Activated CD8-positive, alpha-beta memory T cell treated with anti-CD3 and anti-CD28 coated beads, Interleukin-2, amount 10 ng/mL, durations not matched to agents 7 days and 5 days (primary cell): ENCODE results near the gene FCER1G. TPM values are rescaled to one million over a fixed set of nuclear protein-coding genes. Genes with fewer than 3 reads are reported as not detected.
A peak's percentile ranks its signal among the peaks of the same experiment; 100 is the strongest.
"Not testable (repeated sequence)": the region's sequence is repeated elsewhere in the genome, so short reads cannot be mapped to it uniquely, and the experiment has no call there.

Source experiments
- ATAC-seq: fragments of 150-1000 bp; cut with Tn5 transposase; one replicate; pipeline ENCODE4 v1.10.0; 2021; ENCODE audit warnings: moderate library complexity
- CTCF ChIA-PET: fragments of 350-600 bp; sonication (Branson Sonifier 250); formaldehyde crosslinking; loops from one replicate; lab custom pipeline; 2021; ENCODE audit warnings: antibody characterized with exemption; lab: Charles Lee
- DNase-seq: peaks from one replicate; pipeline ENCODE4 v3.0.0-alpha.2; 2020
- H3K27ac Mint-ChIP-seq: one replicate; pipeline ENCODE4 v1.8.0; 2021; ENCODE audit warnings: mild to moderate bottlenecking, mixed read lengths
- H3K27me3 Mint-ChIP-seq: one replicate; pipeline ENCODE4 v1.8.0; 2021; ENCODE audit warnings: mixed read lengths
- H3K36me3 Mint-ChIP-seq: one replicate; pipeline ENCODE4 v1.8.0; 2021; ENCODE audit warnings: mild to moderate bottlenecking, mixed read lengths
- H3K4me1 Mint-ChIP-seq: one replicate; pipeline ENCODE4 v1.8.0; 2021; ENCODE audit warnings: mixed read lengths
- H3K4me3 Mint-ChIP-seq: one replicate; pipeline ENCODE4 v1.8.0; 2021; ENCODE audit warnings: mild to moderate bottlenecking, moderate library complexity, mixed read lengths
- H3K9me3 Mint-ChIP-seq: one replicate; pipeline ENCODE4 v1.8.0; 2022; ENCODE audit warnings: low read depth, mixed read lengths
- total RNA-seq, 2 experiments: library from RNA; stranded (reverse); gene quantifications; one replicate each; pipeline ENCODE4 v1.2.3, GENCODE V29; 2021

FCER1G gene
- total RNA-seq, 2 experiments from 2014 or later: 1.1 to 5.8 TPM

DNA sequence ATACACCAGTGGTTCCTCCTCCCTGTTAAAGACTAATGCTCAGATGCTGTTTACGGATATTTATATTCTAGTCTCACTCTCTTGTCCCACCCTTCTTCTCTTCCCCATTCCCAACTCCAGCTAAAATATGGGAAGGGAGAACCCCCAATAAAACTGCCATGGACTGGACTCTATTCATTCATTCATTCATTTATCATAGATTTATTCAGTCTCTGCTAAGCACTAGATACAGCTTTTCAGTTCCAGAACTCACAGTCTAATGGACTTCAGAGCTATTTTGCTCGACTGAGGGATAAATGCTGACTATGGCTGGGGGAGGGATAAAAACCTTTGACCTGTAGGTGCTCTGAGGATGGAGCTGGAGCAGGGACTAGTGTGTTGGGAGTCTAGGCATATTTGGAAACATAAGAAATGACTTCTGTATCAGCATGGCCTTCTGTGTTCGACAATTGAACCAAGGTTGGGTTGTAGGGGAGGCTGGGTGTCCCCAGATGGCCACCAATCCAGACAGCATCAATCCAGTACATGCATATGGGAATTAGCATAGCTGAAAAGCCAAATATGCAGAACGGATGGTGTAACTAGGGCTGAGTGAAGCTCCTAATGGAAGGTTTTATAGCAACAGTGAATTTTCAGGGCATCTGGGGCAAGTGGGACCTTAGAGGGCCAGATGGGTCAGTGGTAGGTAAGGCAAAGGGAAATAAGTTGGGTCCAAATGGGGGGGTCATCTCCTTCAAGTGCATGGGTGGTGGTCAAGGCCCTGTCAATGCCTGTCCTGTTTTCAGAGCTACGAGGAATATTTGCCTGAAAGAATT, 4.2 kb downstream of the FCER1G start:
- Mint-ChIP-seq H3K27ac (no peak overlapping the region), H3K27me3 (no peaks in the 10 kb centered on the region), H3K4me3 (no peak overlapping the region), H3K36me3 (peaks cover 7% of the 10 kb centered on the region), H3K4me1 (peaks cover 32% of the 10 kb centered on the region), H3K9me3 (no peaks in the 10 kb centered on the region)
- no peak for DNase-seq
- no peak for ATAC-seq
- CTCF ChIA-PET: interaction anchor here (0.8 to 10.9 kb wide), 7 partner anchors 9 to 162 kb away, joined by 3 to 110 read pairs (median 10); partner anchors contain the start of gene NDUFS2

DNA sequence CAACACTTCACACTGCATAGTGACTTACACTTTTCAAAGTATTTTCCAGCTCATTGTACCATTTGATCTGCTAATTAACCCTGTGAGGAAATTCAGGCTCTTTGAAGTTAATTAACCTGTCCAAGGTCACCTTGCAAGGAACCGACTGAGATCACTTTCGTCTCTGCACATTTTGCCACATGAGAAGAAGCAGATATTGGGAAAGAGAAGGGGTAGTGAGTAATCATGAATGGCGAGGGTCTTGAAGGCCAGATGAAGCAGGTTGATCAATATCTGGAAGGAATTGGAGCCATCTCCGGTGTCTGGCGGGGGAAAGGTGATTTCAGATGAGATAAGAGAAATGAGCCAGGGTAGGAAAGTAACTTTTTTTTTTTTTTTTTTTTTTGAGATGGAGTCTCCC, 4.9 kb downstream of the FCER1G start:
- no peak for DNase-seq

DNA sequence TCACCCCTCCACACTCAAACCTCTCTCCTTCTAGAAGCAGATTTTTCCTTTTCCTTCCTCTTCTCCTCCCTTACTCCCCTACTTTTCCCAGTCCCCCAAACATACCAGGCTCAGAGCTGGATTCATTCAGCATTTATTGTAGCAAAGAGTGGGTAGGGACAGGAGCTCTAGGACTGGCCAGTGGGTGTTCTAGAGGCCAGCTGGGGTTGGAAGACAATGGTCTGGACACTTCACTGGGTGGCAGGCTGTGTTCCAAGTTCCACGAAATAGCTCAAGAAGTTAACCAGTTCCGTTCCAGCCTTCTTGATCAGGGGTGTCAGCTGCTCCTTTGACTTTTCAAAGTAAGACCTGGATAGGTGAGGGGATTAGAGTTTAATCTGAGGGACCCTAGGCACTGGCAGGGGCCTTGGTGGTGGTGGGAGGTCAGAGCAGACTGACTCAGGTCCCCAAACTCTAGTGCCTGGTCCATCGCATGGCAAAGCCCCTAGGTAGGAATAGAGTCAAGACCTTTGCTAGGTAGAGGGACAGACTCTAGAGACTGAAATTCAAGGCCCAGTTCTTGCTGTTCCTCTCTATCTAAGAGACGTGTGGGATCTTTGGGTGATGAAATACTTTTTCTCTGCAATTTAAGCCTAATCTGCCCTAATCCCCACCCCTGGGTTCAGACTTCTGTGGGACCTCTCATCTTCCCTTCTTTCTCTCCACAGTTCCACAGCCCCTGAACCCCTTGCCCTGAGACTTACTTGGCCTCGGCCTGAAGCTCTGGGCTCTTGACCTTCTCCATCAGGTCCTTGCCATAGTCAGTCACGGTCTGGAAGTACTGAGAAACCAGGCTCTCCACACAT, 7.3 kb downstream of the FCER1G start:
- Mint-ChIP-seq H3K27ac (no peak overlapping the region), H3K36me3 (no peaks in the 10 kb centered on the region), H3K4me1 (peaks cover 32% of the 10 kb centered on the region), H3K27me3 (no peaks in the 10 kb centered on the region), H3K4me3 (no peak overlapping the region), H3K9me3 (no peaks in the 10 kb centered on the region)
- CTCF ChIA-PET: interaction anchor here (0.6 to 11.7 kb wide), 6 partner anchors 12 to 163 kb away, joined by 3 to 215 read pairs (median 4); no protein-coding TSS in a partner anchor
- no peak for ATAC-seq
- DNase-seq: no peak

More for the DNA sequence above, 4.9 kb downstream of the FCER1G start:
- H3K4me1 Mint-ChIP-seq: peaks cover 29% of the 10 kb centered on the region
- H3K27me3 Mint-ChIP-seq: no peaks in the 10 kb centered on the region
- CTCF ChIA-PET: interaction anchor here (1.0 to 10.9 kb wide), 6 partner anchors 9 to 86 kb away, joined by 3 to 110 read pairs (median 11); partner anchors contain the start of gene NDUFS2
- H3K27ac Mint-ChIP-seq: no peak overlapping the region
- H3K4me3 Mint-ChIP-seq: no peak overlapping the region
- H3K9me3 Mint-ChIP-seq: no peaks in the 10 kb centered on the region
- no peak for ATAC-seq
- H3K36me3 Mint-ChIP-seq: peaks cover 3% of the 10 kb centered on the region

DNA sequence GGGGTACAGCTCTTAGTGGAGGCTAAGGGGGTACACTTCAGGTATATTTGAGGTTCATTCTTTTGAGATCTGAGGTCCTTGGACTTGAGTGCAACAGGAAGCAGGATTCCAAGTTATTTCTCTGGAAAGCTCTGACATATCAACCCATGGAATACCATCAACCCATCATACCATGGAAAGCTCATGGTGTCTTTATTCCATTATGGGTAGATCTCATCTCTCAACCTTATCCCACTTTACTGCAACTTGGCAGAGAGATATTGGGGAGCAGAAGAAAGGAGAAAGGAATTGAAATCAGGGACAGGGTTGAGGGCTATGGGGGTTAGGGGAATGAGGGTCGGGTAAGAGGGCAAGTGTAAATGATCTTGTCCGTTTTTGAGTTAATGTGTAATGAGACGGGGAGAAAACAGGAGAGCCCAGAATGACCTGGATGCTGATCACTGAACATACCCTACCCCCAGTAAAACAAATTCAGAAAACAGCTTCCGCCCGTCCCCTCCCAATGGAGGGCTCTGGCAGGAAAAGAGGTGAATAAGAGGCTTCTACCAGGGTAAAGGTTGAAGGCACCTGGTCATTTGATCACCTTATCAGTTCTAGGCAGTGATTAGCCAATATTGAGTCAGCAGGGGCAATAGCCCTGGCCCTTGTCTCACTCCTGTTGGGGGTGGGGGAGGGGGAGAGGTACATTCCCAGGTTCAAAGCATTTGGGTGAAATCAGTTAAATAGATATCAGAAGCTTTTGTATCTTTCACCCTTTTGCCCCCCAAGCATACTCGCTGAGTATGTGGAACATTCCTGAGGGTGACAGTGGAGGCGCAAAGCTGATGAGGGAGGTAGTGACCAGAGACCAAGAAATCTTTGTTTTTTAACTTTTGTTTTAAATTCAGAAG, 9.0 kb downstream of the FCER1G start:
- ATAC-seq: no peak
- Mint-ChIP-seq H3K4me1 (peaks cover 32% of the 10 kb centered on the region), H3K4me3 (no peak overlapping the region), H3K27me3 (no peaks in the 10 kb centered on the region), H3K27ac (no peak overlapping the region), H3K9me3 (no peaks in the 10 kb centered on the region), H3K36me3 (peaks cover 1% of the 10 kb centered on the region)
- CTCF ChIA-PET: interaction anchor here (1.0 to 11.7 kb wide), 8 partner anchors 13 to 161 kb away, joined by 3 to 215 read pairs (median 50); partner anchors contain the start of genes CFAP126, NDUFS2 and PPOX
- DNase-seq: no peak

DNA sequence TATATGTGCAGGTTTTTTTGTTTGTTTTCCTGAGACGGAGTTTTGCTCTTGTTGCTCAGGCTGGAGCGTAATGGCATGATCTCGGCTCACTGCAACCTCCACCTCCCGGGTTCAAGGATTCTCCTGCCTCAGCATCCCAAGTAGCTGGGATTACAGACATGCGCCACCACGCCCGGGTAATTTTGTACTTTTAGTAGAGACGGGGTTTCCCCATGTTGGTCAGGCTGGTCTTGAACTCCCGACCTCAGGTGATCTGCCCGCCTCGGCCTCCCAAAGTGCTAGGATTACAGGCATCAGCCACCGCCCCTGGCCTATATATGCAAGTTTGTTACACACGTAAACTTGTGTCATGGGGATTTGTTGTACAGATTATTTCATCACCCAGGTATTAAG, 9.6 kb downstream of the FCER1G start:
- not testable (repeated sequence) for H3K4me3 Mint-ChIP-seq, H3K9me3 Mint-ChIP-seq, DNase-seq, H3K36me3 Mint-ChIP-seq, ATAC-seq, H3K27me3 Mint-ChIP-seq, H3K27ac Mint-ChIP-seq
- peaks cover 32% of the 10 kb centered on the region for H3K4me1 Mint-ChIP-seq
- CTCF ChIA-PET: interaction anchor here (0.6 to 11.7 kb wide), 12 partner anchors 8 to 160 kb away, joined by 4 to 215 read pairs (median 24); partner anchors contain the start of genes CFAP126, FCER1G, NDUFS2 and PPOX

DNA sequence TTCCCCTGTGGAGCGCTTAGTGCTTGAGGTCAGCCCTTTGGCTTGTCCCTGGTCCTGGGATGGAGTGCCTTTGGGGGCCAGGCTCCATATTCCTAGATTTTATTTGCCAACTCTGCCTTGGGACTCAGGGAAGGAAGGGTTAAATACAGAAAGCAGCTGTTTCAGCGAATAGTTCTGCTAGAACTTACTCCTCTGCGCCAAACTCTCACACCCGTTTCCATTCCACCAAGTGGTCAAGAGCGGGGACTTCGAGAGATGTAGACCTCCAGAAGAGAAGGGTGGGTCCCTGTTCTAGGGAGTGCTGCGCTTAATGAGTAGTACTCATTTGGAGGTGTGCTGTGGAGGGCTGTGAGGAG, 10.1 kb downstream of the FCER1G start:
- H3K4me3 Mint-ChIP-seq: peak overlapping the region; percentile 95
- H3K4me1 Mint-ChIP-seq: peaks cover 32% of the 10 kb centered on the region
- peak overlapping the region; percentile 93 for H3K27ac Mint-ChIP-seq
- ATAC-seq (no peak), DNase-seq (no peak)
- H3K27me3 Mint-ChIP-seq: no peaks in the 10 kb centered on the region
- CTCF ChIA-PET: interaction anchor here (0.6 to 11.7 kb wide), 37 partner anchors 9 to 514 kb away, joined by 3 to 215 read pairs (median 6); partner anchors contain the start of genes ADAMTS4, B4GALT3, CFAP126 and FCER1G
- H3K36me3 Mint-ChIP-seq: peaks cover 2% of the 10 kb centered on the region
- H3K9me3 Mint-ChIP-seq: no peaks in the 10 kb centered on the region

DNA sequence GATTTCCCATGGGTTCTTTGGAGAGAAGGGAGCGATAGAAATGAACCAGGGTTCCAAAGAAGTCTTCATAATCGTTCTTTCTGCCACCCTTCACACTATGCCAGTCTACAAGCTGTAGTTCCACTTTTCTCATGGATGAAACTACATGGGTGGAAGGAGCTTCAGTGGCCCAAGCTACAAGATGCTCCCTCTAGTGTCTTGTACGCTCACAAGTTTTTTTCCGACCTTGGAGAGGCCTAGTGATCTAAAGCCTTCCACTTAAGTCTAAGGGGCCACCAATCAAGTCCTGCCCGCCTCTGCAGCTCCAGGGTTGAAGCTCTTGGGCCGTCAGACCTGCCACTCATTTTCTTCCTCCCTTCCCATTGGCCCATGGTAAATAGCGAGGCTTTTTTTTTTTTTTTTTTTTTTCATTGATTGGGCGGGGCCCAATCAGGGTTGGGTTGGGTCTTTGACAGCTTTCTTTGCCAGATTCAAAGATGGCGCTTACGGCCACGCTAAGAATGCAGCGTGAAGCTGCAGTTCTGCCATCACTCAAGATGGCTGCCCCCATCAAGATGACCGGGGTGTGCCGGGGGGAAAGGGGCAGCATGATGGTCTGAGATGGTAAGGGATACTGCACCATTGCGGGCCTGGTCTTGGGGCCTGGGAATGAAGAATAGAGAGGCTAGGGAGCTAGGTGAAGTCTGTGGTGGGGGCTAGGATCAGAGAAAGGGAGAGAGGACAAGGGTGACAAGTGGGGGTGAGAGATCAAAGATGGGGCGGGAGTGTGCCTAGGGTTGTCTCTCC, 10.6 kb downstream of the FCER1G start, which contains the start of gene TOMM40L:
Gene TOMM40L, plus strand, starts transcription at position 527 of the 786 bp plus-strand sequence. CDS start 430 bp downstream, outside the sequence.
- no peaks in the 10 kb centered on the region for H3K9me3 Mint-ChIP-seq
- CTCF ChIA-PET: interaction anchor here (0.6 to 11.7 kb wide), 38 partner anchors 8 to 514 kb away, joined by 3 to 215 read pairs (median 6); partner anchors contain the start of genes ADAMTS4, B4GALT3, CFAP126 and FCER1G
- peak; percentile 98 for ATAC-seq
- peaks cover 3% of the 10 kb centered on the region for H3K36me3 Mint-ChIP-seq
- H3K4me3 Mint-ChIP-seq: peak within 1 kb of the TSS; percentile 95
- no peaks in the 10 kb centered on the region for H3K27me3 Mint-ChIP-seq
- peak; percentile 97 for DNase-seq
- H3K27ac Mint-ChIP-seq: peak within 1 kb of the TSS; percentile 93
- H3K4me1 Mint-ChIP-seq: peaks cover 32% of the 10 kb centered on the region

DNA sequence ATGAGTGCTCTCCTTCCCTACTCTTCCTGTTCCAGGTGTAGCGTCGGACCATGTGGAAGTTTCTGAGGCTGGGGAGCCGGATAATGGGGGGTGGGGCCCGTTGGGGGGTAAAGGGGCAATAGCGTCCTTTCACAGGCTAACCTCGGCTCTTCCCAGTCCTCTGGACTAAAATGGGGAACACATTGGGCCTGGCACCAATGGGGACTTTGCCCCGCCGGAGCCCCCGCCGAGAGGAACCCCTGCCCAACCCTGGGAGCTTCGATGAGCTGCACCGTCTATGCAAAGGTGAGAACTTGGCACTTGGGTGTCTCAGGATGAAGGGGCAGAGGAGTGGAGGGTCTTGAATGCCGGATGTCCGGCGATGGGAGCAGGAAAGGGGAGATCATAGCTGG, 11.2 kb downstream of the FCER1G start:
- peaks cover 3% of the 10 kb centered on the region for H3K36me3 Mint-ChIP-seq
- DNase-seq: peak; percentile 49
- no peak for ATAC-seq
- H3K27ac Mint-ChIP-seq: peak overlapping the region; percentile 93
- CTCF ChIA-PET: interaction anchor here (0.6 to 11.7 kb wide), 31 partner anchors 10 to 513 kb away, joined by 3 to 215 read pairs (median 9); partner anchors contain the start of genes ADAMTS4, B4GALT3, CFAP126 and FCER1G
- H3K27me3 Mint-ChIP-seq: no peaks in the 10 kb centered on the region
- peaks cover 33% of the 10 kb centered on the region for H3K4me1 Mint-ChIP-seq
- no peaks in the 10 kb centered on the region for H3K9me3 Mint-ChIP-seq
- peak overlapping the region; percentile 95 for H3K4me3 Mint-ChIP-seq

DNA sequence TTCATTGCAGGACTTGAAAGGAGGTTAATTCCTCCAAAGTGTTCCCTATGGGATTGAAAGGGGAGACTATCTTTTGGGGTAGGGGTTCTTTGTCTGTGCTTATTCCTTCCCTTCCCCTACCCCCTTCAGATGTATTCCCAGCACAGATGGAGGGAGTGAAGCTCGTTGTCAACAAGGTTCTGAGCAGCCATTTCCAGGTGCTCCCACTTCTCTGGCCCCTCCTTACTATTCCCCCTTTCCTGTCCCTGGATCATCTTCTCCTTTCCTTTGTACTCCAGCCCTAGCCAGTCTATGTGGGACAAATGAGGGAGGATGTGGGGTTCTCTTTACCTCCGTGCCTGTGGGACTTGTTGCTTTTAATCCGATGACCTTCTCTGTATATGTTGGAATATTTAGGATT, 11.7 kb downstream of the FCER1G start:
- peaks cover 3% of the 10 kb centered on the region for H3K36me3 Mint-ChIP-seq
- CTCF ChIA-PET: interaction anchor here (0.8 to 11.7 kb wide), 17 partner anchors 10 to 174 kb away, joined by 3 to 215 read pairs (median 20); partner anchors contain the start of genes ADAMTS4, CFAP126, FCER1G and NDUFS2
- ATAC-seq (no peak), DNase-seq (no peak)
- no peaks in the 10 kb centered on the region for H3K9me3 Mint-ChIP-seq
- peak overlapping the region; percentile 95 for H3K4me3 Mint-ChIP-seq
- H3K27me3 Mint-ChIP-seq: no peaks in the 10 kb centered on the region
- H3K4me1 Mint-ChIP-seq: peaks cover 32% of the 10 kb centered on the region
- peak overlapping the region; percentile 93 for H3K27ac Mint-ChIP-seq

DNA sequence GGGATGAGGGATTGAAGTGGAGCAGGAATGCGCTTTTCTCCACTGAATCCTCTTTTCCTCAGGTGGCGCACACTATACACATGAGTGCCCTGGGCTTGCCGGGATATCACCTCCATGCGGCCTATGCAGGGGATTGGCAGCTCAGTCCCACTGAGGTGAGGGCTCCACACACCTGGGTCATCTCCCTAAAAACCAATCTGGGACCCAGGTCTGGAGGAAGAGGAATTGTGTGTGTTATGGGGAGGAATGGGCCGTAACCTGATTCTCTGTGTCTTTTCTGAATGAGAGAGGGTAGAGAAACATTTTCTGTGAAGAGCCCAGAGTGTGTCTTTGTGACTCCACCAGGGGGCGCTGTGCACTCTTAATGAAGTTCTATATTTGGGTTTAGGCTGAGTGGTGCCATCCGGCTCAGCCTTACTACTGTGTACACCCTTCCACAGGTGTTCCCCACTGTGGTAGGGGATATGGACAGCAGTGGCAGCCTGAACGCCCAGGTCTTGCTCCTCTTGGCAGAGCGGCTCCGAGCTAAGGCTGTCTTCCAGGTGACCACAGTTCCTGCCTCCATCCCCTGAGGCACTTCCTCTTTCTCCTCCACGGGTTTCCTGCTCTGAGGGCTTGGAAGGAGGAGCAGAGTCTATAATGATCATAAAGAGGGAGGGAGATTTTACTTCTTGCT, 12.2 kb downstream of the FCER1G start:
- Mint-ChIP-seq H3K9me3 (no peaks in the 10 kb centered on the region), H3K4me3 (peak overlapping the region; percentile 95), H3K27ac (peak overlapping the region; percentile 93), H3K27me3 (no peaks in the 10 kb centered on the region), H3K36me3 (peaks cover 3% of the 10 kb centered on the region), H3K4me1 (peaks cover 30% of the 10 kb centered on the region)
- CTCF ChIA-PET: interaction anchor here (0.8 to 11.7 kb wide), 18 partner anchors 9 to 173 kb away, joined by 3 to 215 read pairs (median 13); partner anchors contain the start of genes B4GALT3, CFAP126, NDUFS2 and PPOX
- ATAC-seq (peak; percentile 40), DNase-seq (peak; percentile 92)

DNA sequence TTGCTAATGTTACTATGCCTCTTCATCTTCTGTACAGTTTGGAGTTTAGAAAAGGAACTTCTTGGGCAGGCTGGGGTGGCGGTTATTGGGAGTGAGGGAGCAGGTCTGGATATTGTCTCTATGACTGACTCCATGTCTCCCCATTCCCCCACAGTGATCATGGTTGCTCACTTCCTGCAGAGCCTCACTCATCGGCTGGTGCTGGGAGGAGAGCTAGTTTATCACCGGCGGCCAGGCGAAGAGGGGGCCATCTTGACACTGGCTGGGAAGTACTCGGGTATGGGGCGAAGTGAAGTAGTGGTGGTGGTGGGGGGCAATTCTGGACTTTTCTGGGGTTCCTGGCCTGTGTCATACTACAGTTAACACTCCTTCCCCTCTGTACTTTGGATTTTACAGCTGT, 12.9 kb downstream of the FCER1G start:
- Mint-ChIP-seq H3K27ac (peak overlapping the region; percentile 93), H3K27me3 (no peaks in the 10 kb centered on the region), H3K9me3 (no peaks in the 10 kb centered on the region), H3K4me1 (peaks cover 30% of the 10 kb centered on the region), H3K36me3 (peaks cover 3% of the 10 kb centered on the region), H3K4me3 (no peak overlapping the region)
- DNase-seq (no peak), ATAC-seq (no peak)
- CTCF ChIA-PET: interaction anchor here (0.9 to 11.7 kb wide), 11 partner anchors 8 to 157 kb away, joined by 3 to 215 read pairs (median 12); partner anchors contain the start of genes B4GALT3, NDUFS2 and PPOX
